Adrenal gland (tissue), 12 donors: ENCODE data around the gene MKNK2. TPM values are rescaled to one million over a fixed set of nuclear protein-coding genes. Genes with fewer than 3 reads are reported as not detected.
"Not testable (repeated sequence)": the region's sequence is repeated elsewhere in the genome, so short reads cannot be mapped to it uniquely, and the experiment has no call there.

Experiments
- DNase-seq, 7 donors: peaks; one replicate each; pipeline ENCODE4 v3.0.0-alpha.2; 2019 to 2020
- H3K27ac ChIP-seq, 5 donors: fragments of 200-600 bp; sonication (generic) in 4 of 5; 1 replicate in 3 of 5; 2 replicates in 2 of 5; pipeline versions ENCODE4 v1.5.1 to v1.8.0; 2016 to 2020; ENCODE audit warnings: mild to moderate bottlenecking in 1 of 5
- H3K27me3 ChIP-seq: fragments of 200-600 bp; 2 replicates; pipeline ENCODE4 v1.8.0; 2021
- H3K36me3 ChIP-seq, 2 donors: fragments of 200-600 bp; replicated peaks in 1 of 2; 1 replicate in 1 of 2; 2 replicates in 1 of 2; pipeline versions ENCODE4 v1.5.1 to v1.8.0; 2018 to 2022
- H3K4me1 ChIP-seq, 2 donors: fragments of 200-600 bp; replicated peaks in 1 of 2; 1 replicate in 1 of 2; 2 replicates in 1 of 2; pipeline versions ENCODE4 v1.5.1 to v1.8.0; 2018 to 2021
- H3K4me3 ChIP-seq, 4 donors: fragments of 200-600 bp; sonication (generic) in 3 of 4; one replicate each; pipeline ENCODE4 v1.5.1; 2016 to 2018
- H3K9me3 ChIP-seq, 3 donors: fragments of 200-600 bp; sonication (generic) in 1 of 3; replicated peaks in 1 of 3; 1 replicate in 2 of 3; 2 replicates in 1 of 3; pipeline versions ENCODE4 v1.5.1 to v1.8.0; 2016 to 2021
- POLR2A ChIP-seq, 2 donors: fragments of 450-650 bp; IDR thresholded peaks; one replicate each; pipeline ENCODE4 v1.6.1; 2017; ENCODE audit warnings: antibody characterized with exemption in 2 of 2, mild to moderate bottlenecking in 2 of 2, moderate library complexity in 1 of 2
- WGBS, 4 donors: extraction: QIAGEN DNeasy Blood & Tissue Kit in 2 of 4; methylation state at CpG; one replicate each; pipeline versions ENCODE4 v1.1.5 to v1.1.7; 2013 to 2017; 5-methylcytosine and 5-hydroxymethylcytosine counted together
- intact Hi-C, 2 donors: fragments of 100-400 bp; cut with DNase I; formaldehyde crosslinking; loops; one replicate each; pipeline versions ENCODE4 v1.14.1 to v1.15.0; 2022 to 2023
- polyA plus RNA-seq, 3 donors: library from polyadenylated mRNA; stranded (reverse); fragments of 200-250 nt in 2 of 3; fragments of 350-450 nt in 1 of 3; fragmentation: Illumina TruSeq in 1 of 3; extraction: RNeasy Lipid Tissue Mini Kit (QIAGEN cat#74804) in 1 of 3; gene quantifications; one replicate each; pipeline ENCODE4 v1.2.3, GENCODE V29; 2013 to 2014
- total RNA-seq, 9 donors: library from RNA; depleted of rRNA in 4 of 9; stranded (reverse); fragments of >200 nt in 4 of 9; fragments of 120-200 nt in 1 of 9; fragmentation: NEBNext Ultra II Directional in 1 of 9; extraction: Animal tissue kit (Norgen Biotek cat#: 25700) in 1 of 9; gene quantifications; one replicate each; pipeline versions ENCODE4 v1.1.0 to v1.2.4, GENCODE V29; 2013 to 2023
- TF ChIP-seq, protein P1 (sequence below), 6 experiments: fragments of 450-650 bp in 4 of 6; fragments of 200-600 bp in 2 of 6; sonication (generic) in 1 of 6; IDR thresholded peaks; 1 replicate in 5 of 6; 2 replicates in 1 of 6; pipeline versions ENCODE4 v1.5.1 to v1.8.0; 2016 to 2021; ENCODE audit warnings: antibody characterized with exemption in 6 of 6, mild to moderate bottlenecking in 2 of 6, moderate library complexity in 1 of 6
- donor health status: healthy with polysubstance abuse.
- donor health status: Bipolar disorder and iron deficiency.
- donor health status: DM: yes; HTN: yes; CAD: no.
- donor health status: DM: no; HTN: no; CAD: no.
- donor health status: DM: no; HTN: no; CAD: no.
- donor health status: DM: yes; HTN: yes; CAD: no.

Gene MKNK2
- total and polyA plus RNA-seq, 12 donors: 25.5 to 440 (median 164) TPM

DNA sequence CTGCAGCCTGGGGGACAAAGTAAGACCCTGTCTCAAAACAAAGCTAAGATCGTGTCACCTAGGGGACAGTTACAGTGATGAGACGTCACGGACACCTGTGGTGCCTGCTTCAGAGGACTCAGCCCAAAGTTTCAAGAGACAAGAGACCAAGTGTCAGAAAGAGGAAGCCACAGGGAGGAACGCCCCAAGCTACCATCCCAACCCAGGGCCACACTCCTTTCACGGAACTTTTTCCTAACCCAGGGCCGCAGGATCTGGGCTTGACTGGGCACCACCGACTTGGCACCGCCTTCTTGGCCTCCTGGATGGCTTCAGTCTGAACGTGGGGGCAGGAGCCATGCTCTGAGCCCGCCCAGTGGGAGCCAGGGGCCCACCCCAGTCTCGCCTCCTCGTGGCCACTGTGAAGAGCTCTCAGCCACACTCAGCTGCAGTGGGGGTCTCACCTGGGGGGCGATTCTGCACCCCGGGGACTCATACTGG, 36.6 kb upstream of the MKNK2 start:
- Histone ChIP-seq H3K36me3 (no peaks in the 10 kb centered on the region), H3K27me3 (no peaks in the 10 kb centered on the region), H3K9me3 (no peaks in the 10 kb centered on the region), H3K4me3 (no peak overlapping the region), H3K27ac (peak overlapping the region in 1 of 5 donors; percentile 52), H3K4me1 (peaks cover 0 to 55% of the 10 kb centered on the region in 2 donors)
- TF ChIP-seq POLR2A (IDR thresholded peaks at IDR 0.05): no peak
- TF ChIP-seq, protein P1, sequence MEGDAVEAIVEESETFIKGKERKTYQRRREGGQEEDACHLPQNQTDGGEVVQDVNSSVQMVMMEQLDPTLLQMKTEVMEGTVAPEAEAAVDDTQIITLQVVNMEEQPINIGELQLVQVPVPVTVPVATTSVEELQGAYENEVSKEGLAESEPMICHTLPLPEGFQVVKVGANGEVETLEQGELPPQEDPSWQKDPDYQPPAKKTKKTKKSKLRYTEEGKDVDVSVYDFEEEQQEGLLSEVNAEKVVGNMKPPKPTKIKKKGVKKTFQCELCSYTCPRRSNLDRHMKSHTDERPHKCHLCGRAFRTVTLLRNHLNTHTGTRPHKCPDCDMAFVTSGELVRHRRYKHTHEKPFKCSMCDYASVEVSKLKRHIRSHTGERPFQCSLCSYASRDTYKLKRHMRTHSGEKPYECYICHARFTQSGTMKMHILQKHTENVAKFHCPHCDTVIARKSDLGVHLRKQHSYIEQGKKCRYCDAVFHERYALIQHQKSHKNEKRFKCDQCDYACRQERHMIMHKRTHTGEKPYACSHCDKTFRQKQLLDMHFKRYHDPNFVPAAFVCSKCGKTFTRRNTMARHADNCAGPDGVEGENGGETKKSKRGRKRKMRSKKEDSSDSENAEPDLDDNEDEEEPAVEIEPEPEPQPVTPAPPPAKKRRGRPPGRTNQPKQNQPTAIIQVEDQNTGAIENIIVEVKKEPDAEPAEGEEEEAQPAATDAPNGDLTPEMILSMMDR (IDR thresholded peaks at IDR 0.05): no peak
- DNase-seq: no peak
- 57 to 83% (median 78%) methylated on average over 7 to 14 of the region's 14 CpGs for WGBS, 4 donors
- intact Hi-C loops: no loop called here

GRCh38 chr19:2086695-2087620, 35.9 kb upstream of the MKNK2 start:
- H3K27me3 ChIP-seq, H3K36me3 ChIP-seq, H3K9me3 ChIP-seq, intact Hi-C loops, DNase-seq, H3K4me3 ChIP-seq: not testable (repeated sequence)
- WGBS, 4 donors: 61 to 77% (median 65%) methylated on average over 13 of the region's 13 CpGs
- peak overlapping the region in 2 of 5 donors; percentile 7 to 52 for H3K27ac ChIP-seq
- H3K4me1 ChIP-seq: peaks cover 0 to 53% of the 10 kb centered on the region in 2 donors

DNA sequence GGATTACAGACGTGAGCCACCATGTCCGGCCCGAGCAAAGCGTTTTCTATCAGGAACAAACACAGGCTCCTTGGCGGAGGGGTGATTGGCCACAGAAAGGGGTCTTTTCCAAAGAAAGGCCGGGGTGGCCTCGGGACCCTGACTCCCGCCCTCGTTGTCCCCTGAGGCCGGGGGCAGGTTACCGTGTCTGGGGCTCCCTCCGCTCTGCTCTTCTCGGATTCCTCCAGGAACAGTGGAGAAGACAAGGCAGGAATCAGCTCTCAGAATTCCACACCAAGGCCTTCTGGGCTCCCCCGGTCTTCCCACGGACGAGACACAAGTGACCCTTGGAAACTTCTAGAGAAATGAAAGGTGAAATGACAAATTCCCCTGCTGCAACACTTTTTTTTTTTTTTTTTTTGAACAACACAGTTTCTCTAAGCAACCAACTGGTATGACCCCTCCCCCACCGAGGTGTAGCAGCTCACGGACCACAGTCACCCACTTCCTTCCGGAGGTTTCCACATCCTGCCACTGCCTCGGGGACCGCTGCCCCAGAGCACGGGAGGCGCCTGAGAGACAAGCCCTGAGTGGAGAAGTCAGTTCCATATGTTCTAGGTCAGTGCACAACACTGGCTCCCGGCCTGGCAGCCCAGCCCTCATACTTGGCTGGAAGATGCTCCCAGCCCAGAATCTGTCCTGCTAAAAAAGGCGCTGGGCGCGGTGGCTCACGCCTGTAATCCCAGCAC, 34.1 kb upstream of the MKNK2 start:
- H3K36me3 ChIP-seq: peaks cover 0 to 5% of the 10 kb centered on the region in 2 donors
- peak overlapping the region in 3 of 5 donors; percentile 31 to 70 (median 44) for H3K27ac ChIP-seq
- no peak overlapping the region for H3K4me3 ChIP-seq
- 64 to 77% (median 70%) methylated on average over 20 to 28 of the region's 28 CpGs for WGBS, 4 donors
- peak in 6 of 7 donors; percentile 57 to 83 (median 70) for DNase-seq
- H3K27me3 ChIP-seq: no peaks in the 10 kb centered on the region
- intact Hi-C loops: no loop called here
- H3K9me3 ChIP-seq: no peaks in the 10 kb centered on the region
- no peak for TF ChIP-seq POLR2A (IDR thresholded peaks at IDR 0.05)
- TF ChIP-seq, protein P1 (IDR thresholded peaks at IDR 0.05): no peak
- H3K4me1 ChIP-seq: peaks cover 0 to 37% of the 10 kb centered on the region in 2 donors

DNA sequence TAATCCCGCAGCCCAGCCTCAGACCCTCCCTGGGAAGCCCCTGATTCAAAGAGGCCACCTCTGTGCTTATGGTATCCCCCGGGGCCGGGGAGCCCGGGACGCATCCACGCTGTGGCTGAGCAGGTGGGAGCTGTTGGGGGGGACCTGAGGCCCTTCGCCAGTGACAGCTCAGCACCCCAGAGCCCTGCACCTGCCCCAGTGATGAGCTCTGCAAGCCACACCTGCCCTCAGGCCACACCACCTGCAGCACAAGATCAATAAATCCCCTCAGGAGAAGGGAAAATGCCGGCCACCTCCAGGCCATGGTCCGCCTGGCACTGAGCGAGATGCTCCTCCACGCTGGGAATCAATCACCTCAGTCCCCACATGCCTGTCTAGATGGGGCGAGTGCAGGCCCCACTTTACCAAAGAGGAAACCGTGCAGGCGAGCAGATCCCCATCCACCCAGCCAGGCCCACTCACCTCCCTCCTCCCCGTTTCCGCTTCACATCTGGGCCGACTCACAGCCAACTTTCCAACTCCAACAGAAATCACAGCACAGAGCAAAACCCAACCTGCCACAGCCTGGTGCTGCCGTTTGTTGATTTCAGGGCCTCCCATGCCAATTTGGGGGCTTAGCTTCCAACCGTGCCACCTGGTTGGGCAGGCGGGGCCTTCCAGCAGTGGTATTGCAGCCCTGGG, 32.3 kb upstream of the MKNK2 start:
- peak overlapping the region in 3 of 5 donors; percentile 13 to 59 (median 14) for H3K27ac ChIP-seq
- DNase-seq: no peak
- peaks cover 0 to 20% of the 10 kb centered on the region in 2 donors for H3K36me3 ChIP-seq
- no peak overlapping the region for H3K4me3 ChIP-seq
- WGBS, 4 donors: 69 to 81% (median 70%) methylated on average over 9 to 20 of the region's 20 CpGs
- no peak for TF ChIP-seq POLR2A (IDR thresholded peaks at IDR 0.05)
- TF ChIP-seq, protein P1 (IDR thresholded peaks at IDR 0.05): no peak
- H3K4me1 ChIP-seq: peaks cover 0 to 23% of the 10 kb centered on the region in 2 donors
- H3K9me3 ChIP-seq: no peaks in the 10 kb centered on the region
- intact Hi-C loops: no loop called here
- no peaks in the 10 kb centered on the region for H3K27me3 ChIP-seq
